Smooth muscle cell (in vitro differentiated cells): Measurements from ENCODE around the gene HADHB. TPM values are rescaled to one million over a fixed set of nuclear protein-coding genes. Genes with fewer than 3 reads are reported as not detected.
A peak's percentile ranks its signal among the peaks of the same experiment; 100 is the strongest.

Source experiments
- DNase-seq: peaks from one replicate; lab custom pipeline; 2025; ENCODE audit not compliant: unreplicated experiment; lab: John Stamatoyannopoulos, UW
- H2AFZ ChIP-seq: fragments of 200-600 bp; sonication (generic); 2 replicates; pipeline ENCODE4 v1.6.0; 2016; ENCODE audit warnings: antibody characterized with exemption, low read depth, mild to moderate bottlenecking
- H3F3A ChIP-seq: fragments of 200-600 bp; sonication (generic); 2 replicates; pipeline ENCODE4 v1.6.0; 2017; ENCODE audit warnings: antibody characterized with exemption, low read depth
- H3K27ac ChIP-seq: fragments of 200-600 bp; sonication (generic); 2 replicates; pipeline ENCODE4 v1.5.1; 2016; ENCODE audit warnings: low read depth, mild to moderate bottlenecking
- H3K27me3 ChIP-seq: fragments of 200-600 bp; sonication (generic); 2 replicates; pipeline ENCODE4 v1.6.1; 2016; ENCODE audit warnings: low read depth, mild to moderate bottlenecking
- H3K36me3 ChIP-seq: fragments of 200-600 bp; sonication (generic); 2 replicates; pipeline ENCODE4 v1.5.1; 2016; ENCODE audit warnings: low read depth
- H3K4me1 ChIP-seq: fragments of 200-600 bp; sonication (generic); 2 replicates; pipeline ENCODE4 v1.5.1; 2016; ENCODE audit warnings: low read depth
- H3K4me2 ChIP-seq: fragments of 200-600 bp; sonication (generic); 2 replicates; pipeline ENCODE4 v1.6.0; 2016; ENCODE audit warnings: mild to moderate bottlenecking
- H3K4me3 ChIP-seq: fragments of 200-600 bp; sonication (generic); 2 replicates; pipeline ENCODE4 v1.5.1; 2016; ENCODE audit warnings: mild to moderate bottlenecking
- H3K79me2 ChIP-seq: fragments of 200-600 bp; sonication (generic); 2 replicates; pipeline ENCODE4 v1.6.0; 2016; ENCODE audit warnings: low read depth, mild to moderate bottlenecking
- H3K9ac ChIP-seq: fragments of 200-600 bp; sonication (generic); 2 replicates; pipeline ENCODE4 v1.6.0; 2016; ENCODE audit warnings: low read depth
- H3K9me3 ChIP-seq: fragments of 200-600 bp; sonication (generic); replicated peaks from 2 replicates; pipeline ENCODE4 v1.5.1; 2016; ENCODE audit warnings: low read depth
- H4K20me1 ChIP-seq: fragments of 200-600 bp; sonication (generic); 2 replicates; pipeline ENCODE4 v1.6.0; 2016; ENCODE audit warnings: low read depth
- CTCF ChIP-seq: fragments of 200-600 bp; sonication (generic); IDR thresholded peaks from 2 replicates; pipeline ENCODE4 v1.5.1; 2017; ENCODE audit warnings: borderline replicate concordance, mild to moderate bottlenecking, antibody characterized with exemption; ENCODE audit not compliant: insufficient read depth, poor library complexity, severe bottlenecking
- WGBS: methylation state at CpG from one replicate; pipeline ENCODE4 v1.1.7; 2016; ENCODE audit warnings: low lambda C conversion rate; 5-methylcytosine and 5-hydroxymethylcytosine counted together
- polyA plus RNA-seq: library from polyadenylated mRNA; unstranded; fragments of >200 nt; fragmentation: Nextera tagmentation; extraction: Ambion mirVana; gene quantifications from 2 replicates; pipeline ENCODE4 v1.2.1, GENCODE V29; 2016
- total RNA-seq: library from RNA; depleted of rRNA; stranded (reverse); fragments of >200 nt; gene quantifications from 2 replicates; pipeline ENCODE4 v1.2.3, GENCODE V29; 2014

HADHB gene
- total and polyA plus RNA-seq, 2 experiments from 2014 or later: 70.8 to 96.1 TPM

- peak; percentile 40 for DNase-seq
- peaks cover 71% of the 10 kb centered on the region for H4K20me1 ChIP-seq
- H3K4me1 ChIP-seq: peaks cover 8% of the 10 kb centered on the region
- no peaks in the 10 kb centered on the region for H3K36me3 ChIP-seq
- peaks cover 92% of the 10 kb centered on the region for H3K79me2 ChIP-seq
- peak overlapping the region; percentile 99 for H3K9ac ChIP-seq
- peak overlapping the region; percentile 89 for H3K4me3 ChIP-seq
- H2AFZ ChIP-seq: peak overlapping the region; percentile 84
- H3K27me3 ChIP-seq: no peaks in the 10 kb centered on the region
- peak overlapping the region; percentile 98 for H3K4me2 ChIP-seq
- WGBS: under 1% methylated on average over 22 of the region's 22 CpGs
- no peaks in the 10 kb centered on the region for H3K9me3 ChIP-seq
- no peak for TF ChIP-seq CTCF
- H3F3A ChIP-seq: peaks cover 8% of the 10 kb centered on the region
- peak overlapping the region; percentile 99 for H3K27ac ChIP-seq
Observed at GRCh38 chr2:26243470-26244308, 1.1 kb upstream of the HADHB start.

GRCh38 chr2:26245231-26245732 is 543 bp downstream of the HADHB start:
- Histone ChIP-seq H3K4me3 (peak overlapping the region; percentile 89), H3K4me1 (peaks cover 8% of the 10 kb centered on the region), H3K4me2 (peak overlapping the region; percentile 98), H2AFZ (peak overlapping the region; percentile 84), H3K27me3 (no peaks in the 10 kb centered on the region), H3K27ac (peak overlapping the region; percentile 99), H3K9ac (peak overlapping the region; percentile 99), H3K36me3 (no peaks in the 10 kb centered on the region), H4K20me1 (peaks cover 71% of the 10 kb centered on the region), H3K79me2 (peaks cover 94% of the 10 kb centered on the region), H3F3A (peaks cover 8% of the 10 kb centered on the region), H3K9me3 (no peaks in the 10 kb centered on the region)
- no peak for TF ChIP-seq CTCF
- WGBS: 1% methylated on average over 19 of the region's 21 CpGs
- DNase-seq: no peak

GRCh38 chr2:26245810-26246209 is 1.1 kb downstream of the HADHB start:
- no peaks in the 10 kb centered on the region for H3K36me3 ChIP-seq
- no peaks in the 10 kb centered on the region for H3K27me3 ChIP-seq
- peak overlapping the region; percentile 89 for H3K4me3 ChIP-seq
- no peaks in the 10 kb centered on the region for H3K9me3 ChIP-seq
- peaks cover 8% of the 10 kb centered on the region for H3K4me1 ChIP-seq
- TF ChIP-seq CTCF: no peak
- H3F3A ChIP-seq: peaks cover 8% of the 10 kb centered on the region
- H3K9ac ChIP-seq: peak overlapping the region; percentile 99
- H4K20me1 ChIP-seq: peaks cover 71% of the 10 kb centered on the region
- H3K4me2 ChIP-seq: peak overlapping the region; percentile 98
- peaks cover 94% of the 10 kb centered on the region for H3K79me2 ChIP-seq
- no peak for DNase-seq
- 21% methylated on average over 3 of the region's 3 CpGs for WGBS
- peak overlapping the region; percentile 84 for H2AFZ ChIP-seq
- H3K27ac ChIP-seq: peak overlapping the region; percentile 99

GRCh38 chr2:26246818-26247217 is 2.1 kb downstream of the HADHB start:
- Histone ChIP-seq H3K4me1 (peaks cover 8% of the 10 kb centered on the region), H3F3A (peaks cover 8% of the 10 kb centered on the region), H3K27ac (no peak overlapping the region), H3K4me3 (no peak overlapping the region), H2AFZ (no peak overlapping the region), H4K20me1 (peaks cover 72% of the 10 kb centered on the region), H3K27me3 (no peaks in the 10 kb centered on the region), H3K9me3 (no peaks in the 10 kb centered on the region), H3K4me2 (no peak overlapping the region), H3K36me3 (no peaks in the 10 kb centered on the region), H3K9ac (no peak overlapping the region), H3K79me2 (peaks cover 94% of the 10 kb centered on the region)
- no peak for DNase-seq
- no peak for TF ChIP-seq CTCF
- 87% methylated on average over 9 of the region's 9 CpGs for WGBS
